Gastrocnemius medialis (tissue), 4 donors: ENCODE results near the gene CLPTM1L.
"Not testable (repeated sequence)": the region's sequence is repeated elsewhere in the genome, so short reads cannot be mapped to it uniquely, and the experiment has no call there.

ENCODE experiments used
- POLR2A ChIP-seq, 2 donors: fragments of 450-650 bp; IDR thresholded peaks; one replicate each; pipeline ENCODE4 v1.6.1; 2017; ENCODE audit warnings: antibody characterized with exemption in 2 of 2, mild to moderate bottlenecking in 2 of 2, moderate library complexity in 2 of 2
- TF ChIP-seq, protein P1 (sequence below), 5 experiments: fragments of 450-650 bp in 3 of 5; fragments of 200-600 bp in 2 of 5; sonication (generic) in 2 of 5; IDR thresholded peaks in 4 of 5; conservative IDR thresholded peaks in 1 of 5; 1 replicate in 4 of 5; 2 replicates in 1 of 5; pipeline ENCODE4 v1.5.1; 2016 to 2019; ENCODE audit warnings: antibody characterized with exemption in 5 of 5, mild to moderate bottlenecking in 3 of 5, moderate library complexity in 3 of 5

DNA sequence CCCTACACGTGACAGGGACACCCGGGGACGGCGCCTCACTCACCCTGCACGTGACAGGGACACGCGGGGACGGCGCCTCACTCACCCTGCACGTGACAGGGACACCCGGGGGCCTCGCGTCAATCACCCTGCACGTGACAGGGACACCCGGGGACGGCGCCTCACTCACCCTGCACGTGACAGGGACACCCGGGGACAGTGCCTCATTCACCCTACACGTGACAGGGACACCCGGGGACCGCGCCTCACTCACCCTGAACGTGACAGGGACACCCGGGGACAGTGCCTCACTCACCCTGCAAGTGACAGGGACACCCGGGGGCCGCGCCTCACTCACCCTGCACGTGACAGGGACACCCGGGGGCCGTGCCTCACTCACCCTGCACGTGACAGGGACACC is 55.3 kb downstream of the CLPTM1L start:
- TF ChIP-seq, protein P1, sequence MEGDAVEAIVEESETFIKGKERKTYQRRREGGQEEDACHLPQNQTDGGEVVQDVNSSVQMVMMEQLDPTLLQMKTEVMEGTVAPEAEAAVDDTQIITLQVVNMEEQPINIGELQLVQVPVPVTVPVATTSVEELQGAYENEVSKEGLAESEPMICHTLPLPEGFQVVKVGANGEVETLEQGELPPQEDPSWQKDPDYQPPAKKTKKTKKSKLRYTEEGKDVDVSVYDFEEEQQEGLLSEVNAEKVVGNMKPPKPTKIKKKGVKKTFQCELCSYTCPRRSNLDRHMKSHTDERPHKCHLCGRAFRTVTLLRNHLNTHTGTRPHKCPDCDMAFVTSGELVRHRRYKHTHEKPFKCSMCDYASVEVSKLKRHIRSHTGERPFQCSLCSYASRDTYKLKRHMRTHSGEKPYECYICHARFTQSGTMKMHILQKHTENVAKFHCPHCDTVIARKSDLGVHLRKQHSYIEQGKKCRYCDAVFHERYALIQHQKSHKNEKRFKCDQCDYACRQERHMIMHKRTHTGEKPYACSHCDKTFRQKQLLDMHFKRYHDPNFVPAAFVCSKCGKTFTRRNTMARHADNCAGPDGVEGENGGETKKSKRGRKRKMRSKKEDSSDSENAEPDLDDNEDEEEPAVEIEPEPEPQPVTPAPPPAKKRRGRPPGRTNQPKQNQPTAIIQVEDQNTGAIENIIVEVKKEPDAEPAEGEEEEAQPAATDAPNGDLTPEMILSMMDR (IDR thresholded peaks at IDR 0.05 in 4 of 5, conservative IDR thresholded peaks at IDR 0.05 in 1 of 5): not testable (repeated sequence)
- not testable (repeated sequence) for TF ChIP-seq POLR2A (IDR thresholded peaks at IDR 0.05)
